IPS-18a (cell line): ENCODE results near the gene PAIP1.

Experiments
- H3K27ac ChIP-seq: one replicate; pipeline ENCODE4 v1.5.1; 2013; ENCODE audit warnings: low read length
- H3K27me3 ChIP-seq: one replicate; pipeline ENCODE4 v1.6.1; 2013; ENCODE audit warnings: mild to moderate bottlenecking, low read length; ENCODE audit not compliant: control insufficient read depth, insufficient read depth
- H3K36me3 ChIP-seq: one replicate; pipeline ENCODE4 v1.6.1; 2013; ENCODE audit warnings: low read depth, low read length; ENCODE audit not compliant: control insufficient read depth
- H3K4me1 ChIP-seq: one replicate; pipeline ENCODE4 v1.6.1; 2013; ENCODE audit warnings: low read depth, low read length; ENCODE audit not compliant: control insufficient read depth
- H3K4me3 ChIP-seq: one replicate; pipeline ENCODE4 v1.5.1; 2013; ENCODE audit warnings: low read length
- H3K9ac ChIP-seq: one replicate; pipeline ENCODE4 v1.6.1; 2013; ENCODE audit warnings: mild to moderate bottlenecking, low read length, moderate library complexity
- H3K9me3 ChIP-seq: one replicate; pipeline ENCODE4 v1.6.1; 2013; ENCODE audit warnings: low read depth, low read length; ENCODE audit not compliant: control insufficient read depth

The PAIP1 gene

GRCh38 chr5:43548358-43548757 lies 8.5 kb downstream of the PAIP1 start:
- H3K9me3 ChIP-seq, result no peaks in the 10 kb centered on the region
- no peak overlapping the region for H3K27ac ChIP-seq
- no peaks in the 10 kb centered on the region for H3K27me3 ChIP-seq
- no peak overlapping the region for H3K4me3 ChIP-seq
- H3K9ac ChIP-seq, result no peak overlapping the region
- H3K4me1 ChIP-seq, result no peaks in the 10 kb centered on the region
- peaks cover 73% of the 10 kb centered on the region for H3K36me3 ChIP-seq

GRCh38 chr5:43547532-43547931 lies 9.3 kb downstream of the PAIP1 start:
- no peak overlapping the region for H3K27ac ChIP-seq
- peaks cover 73% of the 10 kb centered on the region for H3K36me3 ChIP-seq

GRCh38 chr5:43543434-43543833 lies 13.4 kb downstream of the PAIP1 start:
- H3K9me3 ChIP-seq, result no peaks in the 10 kb centered on the region
- H3K4me3 ChIP-seq, result no peak overlapping the region
- H3K27ac ChIP-seq, result no peak overlapping the region
- no peaks in the 10 kb centered on the region for H3K4me1 ChIP-seq
- no peak overlapping the region for H3K9ac ChIP-seq
- no peaks in the 10 kb centered on the region for H3K27me3 ChIP-seq
- peaks cover 80% of the 10 kb centered on the region for H3K36me3 ChIP-seq

More at GRCh38 chr5:43547532-43547931, 9.3 kb downstream of the PAIP1 start:
- no peak overlapping the region for H3K4me3 ChIP-seq
- no peak overlapping the region for H3K9ac ChIP-seq
- no peaks in the 10 kb centered on the region for H3K4me1 ChIP-seq
- no peaks in the 10 kb centered on the region for H3K9me3 ChIP-seq
- H3K27me3 ChIP-seq, result no peaks in the 10 kb centered on the region

- H3K27me3 ChIP-seq, result no peaks in the 10 kb centered on the region
- no peak overlapping the region for H3K4me3 ChIP-seq
- peaks cover 88% of the 10 kb centered on the region for H3K36me3 ChIP-seq
- H3K27ac ChIP-seq, result no peak overlapping the region
- H3K9me3 ChIP-seq, result no peaks in the 10 kb centered on the region
- no peaks in the 10 kb centered on the region for H3K4me1 ChIP-seq
- H3K9ac ChIP-seq, result no peak overlapping the region
Observed at GRCh38 chr5:43540746-43541145, 16.1 kb downstream of the PAIP1 start.

- no peaks in the 10 kb centered on the region for H3K27me3 ChIP-seq
- H3K4me3 ChIP-seq, result no peak overlapping the region
- no peaks in the 10 kb centered on the region for H3K9me3 ChIP-seq
- H3K27ac ChIP-seq, result no peak overlapping the region
- peaks cover 91% of the 10 kb centered on the region for H3K36me3 ChIP-seq
- no peak overlapping the region for H3K9ac ChIP-seq
- no peaks in the 10 kb centered on the region for H3K4me1 ChIP-seq
Observed at GRCh38 chr5:43536972-43537371, 19.9 kb downstream of the PAIP1 start.

GRCh38 chr5:43533646-43534045 lies 23.2 kb downstream of the PAIP1 start:
- H3K27me3 ChIP-seq, result no peaks in the 10 kb centered on the region
- no peaks in the 10 kb centered on the region for H3K4me1 ChIP-seq
- H3K36me3 ChIP-seq, result peaks cover 97% of the 10 kb centered on the region
- no peak overlapping the region for H3K4me3 ChIP-seq
- no peaks in the 10 kb centered on the region for H3K9me3 ChIP-seq
- no peak overlapping the region for H3K27ac ChIP-seq
- H3K9ac ChIP-seq, result no peak overlapping the region

GRCh38 chr5:43530648-43531047 lies 26.2 kb downstream of the PAIP1 start:
- Histone ChIP-seq H3K9ac (no peak overlapping the region), H3K27me3 (no peaks in the 10 kb centered on the region), H3K36me3 (peaks cover 85% of the 10 kb centered on the region), H3K4me3 (no peak overlapping the region), H3K9me3 (no peaks in the 10 kb centered on the region), H3K4me1 (no peaks in the 10 kb centered on the region), H3K27ac (no peak overlapping the region)

- H3K4me1 ChIP-seq, result no peaks in the 10 kb centered on the region
- no peaks in the 10 kb centered on the region for H3K27me3 ChIP-seq
- no peak overlapping the region for H3K27ac ChIP-seq
- H3K9ac ChIP-seq, result no peak overlapping the region
- H3K36me3 ChIP-seq, result peaks cover 26% of the 10 kb centered on the region
- H3K4me3 ChIP-seq, result no peak overlapping the region
- H3K9me3 ChIP-seq, result no peaks in the 10 kb centered on the region
Observed at GRCh38 chr5:43523662-43524072, 33.2 kb downstream of the PAIP1 start.

GRCh38 chr5:43520615-43521014 lies 36.3 kb downstream of the PAIP1 start:
- no peak overlapping the region for H3K27ac ChIP-seq
- H3K27me3 ChIP-seq, result no peaks in the 10 kb centered on the region
- no peaks in the 10 kb centered on the region for H3K4me1 ChIP-seq
- H3K9me3 ChIP-seq, result no peaks in the 10 kb centered on the region
- H3K4me3 ChIP-seq, result no peak overlapping the region
- peaks cover 9% of the 10 kb centered on the region for H3K36me3 ChIP-seq
- no peak overlapping the region for H3K9ac ChIP-seq

GRCh38 chr5:43515678-43516048 lies 41.2 kb downstream of the PAIP1 start:
- peak overlapping the region; percentile 98 for H3K9ac ChIP-seq
- no peaks in the 10 kb centered on the region for H3K36me3 ChIP-seq
- no peaks in the 10 kb centered on the region for H3K4me1 ChIP-seq
- peak overlapping the region; percentile 71 for H3K27ac ChIP-seq
- no peaks in the 10 kb centered on the region for H3K27me3 ChIP-seq
- H3K4me3 ChIP-seq, result peak overlapping the region; percentile 98
- no peaks in the 10 kb centered on the region for H3K9me3 ChIP-seq

- Histone ChIP-seq H3K4me1 (no peaks in the 10 kb centered on the region), H3K9me3 (no peaks in the 10 kb centered on the region), H3K36me3 (no peaks in the 10 kb centered on the region), H3K4me3 (peak within 1 kb of the TSS; percentile 98), H3K27ac (peak within 1 kb of the TSS; percentile 95), H3K9ac (peak within 1 kb of the TSS; percentile 98), H3K27me3 (no peaks in the 10 kb centered on the region)
Observed at GRCh38 chr5:43514816-43515677, 41.8 kb downstream of the PAIP1 start, which contains the start of gene C5orf34. Gene C5orf34, minus strand, starts transcription at chr5:43515148. Its CDS starts 5,809 bp downstream, at chr5:43509339.

GRCh38 chr5:43514471-43514815 lies 42.4 kb downstream of the PAIP1 start:
- H3K36me3 ChIP-seq, result no peaks in the 10 kb centered on the region
- peak overlapping the region; percentile 95 for H3K27ac ChIP-seq
- H3K9ac ChIP-seq, result peak overlapping the region; percentile 98
- no peaks in the 10 kb centered on the region for H3K4me1 ChIP-seq
- no peaks in the 10 kb centered on the region for H3K9me3 ChIP-seq
- peak overlapping the region; percentile 98 for H3K4me3 ChIP-seq
- no peaks in the 10 kb centered on the region for H3K27me3 ChIP-seq
